SK-N-MC (cell line): ENCODE data around the gene RPUSD4.

Experiments used
- EZH2 ChIP-seq: fragments of 200-600 bp; sonication (generic); IDR thresholded peaks from one replicate; pipeline ENCODE4 v1.6.1; 2017; ENCODE audit warnings: antibody characterized with exemption
- POLR2AphosphoS5 ChIP-seq: IDR thresholded peaks from 2 replicates; pipeline ENCODE4 v1.6.1; 2012; ENCODE audit warnings: mild to moderate bottlenecking, low read depth, low read length, borderline replicate concordance

- TF ChIP-seq EZH2 (no peak), POLR2AphosphoS5 (no peak)
Observed at GRCh38 chr11:126174816-126175215, 36.6 kb downstream of the RPUSD4 start.
